GM12872 (cell line): Measurements from ENCODE around the gene FAM229A.

Source experiments
- CTCF ChIP-seq: IDR thresholded peaks from 3 replicates; pipeline ENCODE4 v1.5.1; 2011; ENCODE audit warnings: low read depth, mild to moderate bottlenecking, low read length, moderate library complexity; ENCODE audit not compliant: insufficient read depth

The FAM229A gene

DNA sequence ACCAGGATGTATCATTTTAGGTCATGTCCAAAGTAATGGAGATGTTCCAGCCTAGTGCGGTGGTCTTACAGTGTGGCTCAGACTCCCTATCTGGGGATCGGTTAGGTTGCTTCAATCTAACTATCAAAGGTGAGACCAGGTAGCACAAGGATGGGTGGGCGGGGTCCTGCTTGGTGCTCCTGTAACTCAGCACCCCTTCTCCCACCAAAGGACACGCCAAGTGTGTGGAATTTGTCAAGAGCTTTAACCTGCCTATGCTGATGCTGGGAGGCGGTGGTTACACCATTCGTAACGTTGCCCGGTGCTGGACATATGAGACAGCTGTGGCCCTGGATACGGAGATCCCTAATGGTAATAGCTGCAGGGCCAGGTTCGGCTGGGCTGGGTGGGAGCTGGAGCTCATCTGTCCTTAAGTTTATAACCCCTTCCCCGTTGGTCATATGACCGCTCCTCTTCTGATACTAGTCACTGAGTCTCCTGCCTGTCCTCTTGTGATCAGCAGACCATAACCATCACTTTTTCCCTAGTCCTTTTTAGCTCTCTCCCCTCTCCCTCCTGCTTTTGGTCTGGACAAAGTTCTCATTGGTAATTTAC, 31.6 kb downstream of the FAM229A start:
- no peak for TF ChIP-seq CTCF

DNA sequence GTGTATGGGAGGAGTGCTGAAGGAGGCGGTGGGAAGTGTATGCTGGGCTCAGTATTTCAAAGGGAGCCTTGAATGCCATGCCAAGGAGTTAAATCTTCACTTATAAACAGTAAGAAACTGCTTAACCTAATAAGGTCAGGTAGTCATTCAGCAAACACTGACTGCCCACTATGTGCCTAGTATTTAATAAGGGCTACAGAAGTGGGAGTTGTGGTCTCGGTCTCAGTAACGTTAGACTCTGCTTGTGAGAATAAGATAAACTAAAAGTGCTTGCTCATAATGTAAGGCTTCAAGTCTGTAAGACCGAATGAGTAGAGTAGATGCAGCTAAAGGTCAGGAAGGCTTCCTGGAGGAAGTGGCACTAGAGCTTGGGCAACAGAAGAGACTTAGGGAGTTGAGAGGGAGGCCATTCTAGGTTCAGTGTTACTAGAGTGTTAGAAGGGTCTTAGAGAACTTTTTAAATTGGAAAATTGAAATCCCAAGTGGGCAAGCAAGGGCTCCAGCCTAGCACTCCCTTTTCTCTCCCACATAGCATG, 32.3 kb downstream of the FAM229A start:
- no peak for TF ChIP-seq CTCF

GRCh38 chr1:32327204-32327603, 35.1 kb downstream of the FAM229A start:
- TF ChIP-seq CTCF: no peak

DNA sequence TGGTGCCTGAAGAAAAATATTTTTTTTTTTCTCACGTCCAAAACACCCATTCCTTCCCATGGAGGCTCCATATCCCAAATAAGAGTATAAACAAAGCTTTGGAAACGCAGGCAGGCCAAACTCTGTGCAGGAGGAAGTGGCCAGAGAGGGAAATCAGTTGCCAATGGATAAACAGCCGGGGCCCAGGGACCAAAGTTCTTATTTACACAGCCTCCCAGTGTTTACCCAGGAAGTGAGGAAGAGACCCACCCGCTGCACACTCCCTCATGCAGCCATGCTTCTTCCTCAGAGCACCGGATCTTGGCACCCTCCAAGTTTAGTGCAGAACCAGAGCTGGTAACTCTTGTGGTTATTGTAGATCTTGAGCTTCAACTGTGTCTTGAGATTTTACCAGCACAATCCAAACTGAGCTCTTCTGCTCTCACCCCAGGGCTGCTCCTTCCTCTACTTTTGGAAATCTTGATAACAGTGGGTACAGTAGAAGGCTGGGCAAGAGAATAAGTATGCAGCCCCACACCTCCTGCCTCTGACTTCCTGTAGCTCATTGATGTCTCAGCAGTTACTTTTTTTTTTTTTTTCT, 40.5 kb downstream of the FAM229A start:
- TF ChIP-seq CTCF: no peak

GRCh38 chr1:32318127-32318869, 44.0 kb downstream of the FAM229A start:
- no peak for TF ChIP-seq CTCF

- TF ChIP-seq CTCF: no peak
Measured at GRCh38 chr1:32316903-32317277, 45.4 kb downstream of the FAM229A start.

GRCh38 chr1:32311709-32312393, 50.4 kb downstream of the FAM229A start:
- TF ChIP-seq CTCF: no peak
